GM18502 (cell line): Measurements from ENCODE around the gene POLE.
"Not testable (repeated sequence)": the region's sequence is repeated elsewhere in the genome, so short reads cannot be mapped to it uniquely, and the experiment has no call there.

Experiments
- ATAC-seq: cut with Tn5 transposase; IDR thresholded peaks from one replicate; pipeline ENCODE4 v1.9.1; 2021; ENCODE audit warnings: mild to moderate bottlenecking; ENCODE audit not compliant: unreplicated experiment, poor library complexity

POLE gene

DNA sequence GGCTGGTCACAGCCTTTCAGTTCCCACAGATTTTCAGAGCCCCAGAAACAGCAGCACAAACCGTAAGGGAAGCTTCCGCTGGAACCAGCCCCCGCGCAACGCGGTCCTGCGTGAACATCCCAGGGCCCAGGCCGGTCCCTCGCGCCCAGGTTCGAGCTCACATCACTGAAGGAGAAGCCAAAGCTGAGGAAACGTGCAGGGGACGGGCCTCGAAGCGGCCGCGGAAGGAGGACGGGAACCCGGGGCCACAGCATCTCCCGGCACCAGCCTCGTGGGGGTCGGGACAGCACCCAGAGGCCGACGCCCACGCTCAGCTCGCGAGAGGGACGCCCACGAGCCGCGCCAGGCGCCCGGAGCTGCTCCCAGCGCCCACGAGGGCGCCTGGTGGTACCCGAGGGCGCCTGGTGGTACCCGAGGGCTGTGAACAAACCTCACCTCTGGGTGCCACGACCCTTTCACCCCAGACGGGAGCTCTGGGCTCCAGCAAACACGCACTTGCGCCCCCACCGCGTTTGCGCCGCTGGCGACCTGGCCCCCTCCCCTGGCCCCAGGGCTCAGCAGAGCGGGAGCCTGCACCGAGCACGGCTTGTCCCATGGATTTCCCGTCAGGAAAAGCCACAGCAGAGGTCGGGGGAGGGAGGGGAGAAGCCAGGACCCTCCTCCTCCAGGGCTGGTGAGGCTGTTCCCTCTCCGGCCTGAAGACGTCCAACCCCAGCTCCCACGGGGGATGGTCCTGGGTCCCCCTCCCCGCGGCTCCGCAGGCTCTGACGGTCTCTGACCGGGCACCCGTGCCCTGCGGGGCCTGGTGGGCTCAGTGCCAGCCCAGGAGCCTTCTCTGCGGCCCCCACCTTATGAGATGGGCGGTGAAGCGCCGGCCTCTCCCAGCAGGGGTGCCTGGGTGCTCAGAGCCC is 83.6 kb downstream of the POLE start:
- no peak for ATAC-seq

DNA sequence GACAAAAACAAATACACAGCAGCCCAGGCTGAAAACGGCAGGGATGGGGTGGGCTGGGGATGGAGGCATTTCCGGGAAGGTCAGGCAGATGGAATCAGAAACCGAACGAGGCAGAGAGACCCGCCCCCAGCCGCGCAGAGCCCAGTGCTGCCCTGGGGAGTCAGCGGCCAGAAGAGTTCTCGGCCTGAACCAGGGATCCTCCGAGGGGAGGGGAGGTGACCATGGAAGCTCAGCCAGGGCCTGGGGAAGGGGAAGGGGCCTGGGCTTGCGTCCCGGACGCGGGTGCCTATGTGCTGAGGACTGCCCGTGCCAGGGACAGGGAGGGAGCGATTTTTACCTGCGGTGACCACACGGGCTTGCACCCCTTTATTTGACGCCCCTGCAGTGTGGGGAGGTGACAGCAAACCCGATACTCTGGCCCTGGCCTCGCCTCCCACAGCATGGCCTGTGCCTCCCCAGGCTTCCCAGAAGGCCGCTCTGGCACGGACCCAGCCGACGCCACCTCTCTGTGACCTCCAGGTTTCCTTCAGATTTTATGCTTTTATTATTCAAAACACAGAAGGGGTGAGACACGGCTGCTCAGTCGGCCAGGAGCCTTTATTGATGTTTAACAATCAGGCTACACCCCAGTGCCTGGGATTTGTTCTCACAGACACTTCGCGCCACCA is 84.4 kb downstream of the POLE start:
- ATAC-seq: no peak

DNA sequence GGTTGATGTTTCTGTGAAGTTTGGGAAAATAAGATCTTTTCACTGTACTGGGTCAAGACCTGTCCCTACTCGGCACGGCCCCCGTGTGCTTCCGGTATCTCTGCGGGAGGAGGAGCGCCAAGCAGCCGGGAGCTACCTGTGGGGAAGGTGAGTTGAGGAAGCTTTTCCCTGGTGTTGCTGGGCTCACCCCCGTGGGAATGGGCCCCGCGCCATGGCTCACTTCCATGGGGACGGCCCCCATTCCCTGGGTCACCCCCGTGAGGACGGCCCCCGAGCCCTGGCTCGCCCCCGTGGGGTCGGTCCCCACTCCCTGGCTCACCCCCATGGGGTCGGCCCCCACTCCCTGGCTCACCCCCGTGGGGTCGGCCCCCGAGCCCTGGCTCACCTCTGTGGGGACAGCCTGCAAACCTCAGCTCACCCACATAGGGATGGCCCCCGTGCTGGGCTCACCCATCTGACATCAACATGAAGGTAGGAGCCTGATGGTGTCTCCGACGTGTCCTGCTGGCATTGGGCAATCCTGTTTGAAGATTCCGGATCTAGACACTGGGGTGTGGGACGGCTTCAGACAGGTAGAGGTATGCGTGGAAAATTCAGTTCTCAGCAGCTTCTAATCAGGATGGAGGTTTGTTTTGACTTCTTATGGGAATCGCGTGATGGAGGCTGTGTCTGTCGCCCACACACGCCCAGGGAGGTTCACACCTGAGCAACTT is 85.8 kb downstream of the POLE start:
- ATAC-seq: no peak

DNA sequence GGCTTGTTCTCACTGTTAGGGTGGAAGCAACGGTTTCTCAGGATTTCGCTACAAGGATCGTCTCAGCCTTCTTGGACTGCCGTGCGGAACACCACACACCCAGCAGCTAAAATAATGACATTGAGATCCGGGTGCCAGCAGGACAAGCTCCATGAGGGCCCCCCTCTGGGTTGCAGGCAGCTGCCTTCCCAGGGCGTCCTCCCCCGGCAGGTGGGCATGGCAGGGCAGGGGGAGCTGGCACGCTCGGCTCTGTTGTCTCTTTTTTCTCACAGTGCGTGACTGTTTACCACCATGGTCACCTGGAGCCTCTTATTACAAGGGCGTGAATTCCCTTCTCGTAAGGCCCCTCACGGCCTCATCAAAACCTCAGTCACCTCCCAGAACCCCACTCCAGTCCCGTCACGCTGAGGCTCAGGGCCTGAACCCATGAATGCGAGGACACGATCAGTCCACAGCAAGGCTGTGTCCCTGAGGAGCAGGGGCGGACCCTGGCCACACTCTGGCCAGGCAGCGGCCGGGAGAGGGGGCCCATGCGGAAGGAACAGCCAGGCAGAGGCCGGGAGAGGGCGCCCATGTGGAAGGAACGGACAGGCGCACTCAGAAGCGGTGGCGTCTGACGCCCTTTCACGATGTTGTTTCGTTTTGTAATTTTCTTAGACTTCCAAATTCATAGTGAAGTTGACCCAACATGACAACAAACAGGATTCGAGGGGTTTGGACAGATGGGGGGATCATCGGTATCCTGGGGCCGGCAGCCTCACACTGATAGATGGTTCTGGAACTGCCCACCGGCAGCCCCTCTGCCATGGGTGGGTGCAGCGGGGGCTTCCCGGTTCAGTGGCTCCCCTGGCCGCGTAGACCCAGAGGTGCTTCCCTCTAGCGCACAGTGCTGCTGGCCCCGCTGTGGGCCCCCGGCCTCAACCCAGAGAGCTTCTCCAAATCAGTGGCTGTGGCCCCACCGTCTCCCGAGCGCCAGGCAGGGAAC is 86.8 kb downstream of the POLE start:
- no peak for ATAC-seq

DNA sequence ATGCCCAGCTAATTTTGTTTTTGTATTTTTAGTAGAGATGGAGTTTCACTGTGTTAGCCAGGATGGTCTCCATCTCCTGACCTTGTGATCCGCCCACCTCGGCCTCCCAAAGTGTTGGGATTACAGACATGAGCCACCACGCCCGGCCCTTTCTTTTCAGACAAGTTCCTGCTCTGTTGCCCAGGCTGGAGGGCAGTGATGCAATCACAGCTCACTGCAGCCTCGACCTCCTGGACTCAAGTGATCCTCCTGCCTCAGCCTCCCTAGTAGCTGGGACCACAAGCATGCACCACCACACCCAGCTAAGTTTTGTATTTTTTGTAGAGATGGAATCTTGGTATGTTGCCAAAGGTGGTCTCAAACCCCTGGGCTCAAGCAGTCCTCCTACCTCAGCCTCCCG is 87.6 kb downstream of the POLE start:
- ATAC-seq: not testable (repeated sequence)

DNA sequence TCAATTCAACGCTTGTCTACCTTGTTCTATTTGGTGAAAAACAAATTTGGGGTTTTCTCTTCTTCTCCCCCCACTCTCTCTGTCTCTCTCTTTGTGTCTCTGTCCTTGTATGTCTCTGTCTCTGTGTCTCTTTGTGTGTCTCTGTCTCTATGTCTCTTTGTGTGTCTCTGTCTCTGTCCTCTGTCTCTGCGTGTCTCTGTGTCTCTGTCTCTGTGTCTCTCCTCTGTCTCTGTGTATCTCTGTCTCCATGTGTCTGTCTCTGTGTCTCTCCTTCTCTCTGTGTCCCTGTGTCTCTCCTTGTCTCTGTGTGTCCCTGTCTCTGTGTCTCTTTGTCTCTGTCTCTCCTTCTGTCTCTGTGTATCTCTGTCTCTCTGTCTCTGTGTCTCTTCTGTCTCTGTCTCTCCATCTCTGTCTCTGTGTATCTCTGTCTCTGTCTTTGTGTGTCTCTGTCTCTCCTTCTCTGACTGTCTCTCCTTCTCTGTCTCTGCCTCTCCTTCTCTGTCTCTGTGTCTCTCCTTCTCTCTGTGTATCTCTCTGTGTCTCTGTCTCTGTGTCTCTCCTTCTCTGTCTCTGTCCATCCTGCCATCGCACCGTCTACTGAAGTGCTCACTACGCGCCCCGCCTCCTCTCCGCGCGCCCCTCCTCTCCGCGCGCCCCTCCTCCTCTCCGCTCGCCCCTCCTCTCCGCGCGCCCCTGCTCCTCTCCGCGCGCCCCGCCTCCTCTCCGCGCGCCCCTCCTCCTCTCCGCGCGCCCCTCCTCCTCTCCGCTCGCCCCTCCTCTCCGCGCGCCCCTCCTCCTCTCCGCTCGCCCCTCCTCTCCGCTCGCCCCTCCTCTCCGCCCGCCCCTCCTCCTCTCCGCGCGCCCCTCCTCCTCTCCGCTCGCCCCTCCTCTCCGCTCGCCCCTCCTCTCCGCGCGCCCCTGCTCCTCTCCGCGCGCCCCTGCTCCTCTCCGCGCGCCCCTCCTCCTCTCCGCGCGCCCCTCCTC is 89.5 kb downstream of the POLE start:
- no peak for ATAC-seq

DNA sequence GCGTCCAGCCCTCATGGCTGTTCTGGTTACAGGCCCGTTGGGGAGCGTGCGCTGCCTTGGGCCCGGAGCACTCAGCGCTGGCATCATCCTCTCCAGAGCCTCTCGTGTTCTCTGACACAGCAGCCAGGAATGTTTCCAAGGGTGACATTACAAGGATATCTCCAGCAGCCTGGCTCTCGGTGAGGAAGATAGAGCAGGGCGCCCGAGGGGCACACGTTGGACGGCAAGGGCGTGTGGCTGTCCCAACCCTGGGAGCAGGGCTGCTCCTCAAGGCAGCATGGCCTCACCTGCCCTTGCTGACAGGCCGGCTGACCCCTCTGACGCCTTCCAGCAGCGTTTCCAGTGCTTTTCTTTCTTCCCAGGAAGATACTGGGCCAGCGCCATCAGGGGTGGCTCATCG is 91.1 kb downstream of the POLE start:
- no peak for ATAC-seq

DNA sequence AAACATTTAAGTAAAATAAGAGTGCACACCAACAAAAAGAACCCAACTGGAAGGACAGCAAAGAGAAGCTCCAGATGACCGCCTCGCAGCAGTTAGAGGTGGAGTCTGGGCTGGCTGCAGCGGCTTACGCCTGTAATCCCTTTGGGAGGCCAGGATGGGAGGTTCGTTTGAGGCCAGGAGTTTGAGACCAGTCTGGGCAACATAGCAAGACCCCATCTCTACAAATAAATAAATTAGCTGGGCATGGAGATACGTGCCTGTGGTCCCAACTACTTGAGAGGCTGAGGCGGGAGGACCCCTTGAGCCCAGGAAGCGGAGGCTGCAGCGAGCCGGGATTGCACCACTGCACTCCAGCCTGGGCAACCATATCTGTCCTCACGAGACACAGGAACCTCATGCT is 92.0 kb downstream of the POLE start:
- no peak for ATAC-seq

DNA sequence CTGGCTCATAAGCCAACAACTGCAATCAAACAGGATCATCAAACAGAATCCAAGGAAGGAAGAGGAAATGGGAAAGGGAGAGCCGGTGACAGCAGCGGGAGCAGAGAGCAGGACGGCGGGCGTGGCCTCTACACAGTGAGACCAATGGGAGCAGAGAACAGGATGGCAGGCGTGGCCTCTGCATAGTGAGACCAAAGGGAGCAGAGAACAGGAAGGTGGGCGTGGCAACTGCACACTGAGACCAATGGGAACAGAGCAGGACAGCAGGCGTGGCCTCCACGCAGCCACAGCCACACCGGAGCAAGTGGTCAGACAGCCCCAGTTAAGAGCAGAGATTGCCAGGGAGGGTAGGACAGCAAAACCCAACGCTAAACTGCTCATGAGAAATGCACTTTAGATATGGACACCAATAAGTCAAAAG is 93.2 kb downstream of the POLE start:
- ATAC-seq: peak; percentile 88

DNA sequence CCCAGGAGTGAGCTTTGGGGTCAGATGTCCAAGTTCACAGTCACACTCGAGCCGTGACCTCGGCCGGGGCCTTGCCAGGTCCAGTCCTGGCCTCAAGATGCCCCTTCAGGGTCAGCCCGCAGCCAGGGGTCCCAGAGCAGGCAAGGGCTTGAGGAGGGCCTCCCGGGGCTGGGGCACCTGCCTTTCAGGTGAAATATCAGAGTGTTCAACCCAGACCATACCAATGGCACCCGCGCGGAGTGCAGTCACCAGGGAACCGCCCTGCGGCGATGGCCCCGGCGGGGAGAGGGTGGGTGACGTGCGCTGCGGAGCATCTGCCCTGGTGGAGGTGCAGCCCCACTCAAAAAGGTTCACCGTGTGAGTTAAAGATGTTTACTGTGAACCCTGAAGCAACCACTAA is 93.6 kb downstream of the POLE start:
- no peak for ATAC-seq

DNA sequence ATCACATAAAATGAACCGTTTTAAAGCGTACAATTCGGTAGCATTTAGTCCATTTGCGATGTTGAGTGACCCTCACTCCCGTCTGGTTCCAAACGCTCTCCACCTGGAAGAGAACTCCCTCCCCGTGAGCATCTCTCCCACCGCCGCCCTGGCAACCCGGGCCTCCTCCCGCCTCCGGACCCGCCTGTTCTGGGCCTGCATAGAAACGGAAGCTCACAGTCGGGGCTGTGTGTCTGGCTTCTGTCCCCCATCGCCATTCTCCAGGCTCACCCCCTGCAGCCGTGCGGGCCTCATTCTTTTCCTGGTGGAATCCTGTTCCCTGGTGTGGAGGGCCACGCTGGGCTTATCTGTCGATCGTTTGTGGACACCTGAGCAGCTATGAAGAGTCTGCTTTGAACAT is 94.1 kb downstream of the POLE start:
- ATAC-seq: no peak

DNA sequence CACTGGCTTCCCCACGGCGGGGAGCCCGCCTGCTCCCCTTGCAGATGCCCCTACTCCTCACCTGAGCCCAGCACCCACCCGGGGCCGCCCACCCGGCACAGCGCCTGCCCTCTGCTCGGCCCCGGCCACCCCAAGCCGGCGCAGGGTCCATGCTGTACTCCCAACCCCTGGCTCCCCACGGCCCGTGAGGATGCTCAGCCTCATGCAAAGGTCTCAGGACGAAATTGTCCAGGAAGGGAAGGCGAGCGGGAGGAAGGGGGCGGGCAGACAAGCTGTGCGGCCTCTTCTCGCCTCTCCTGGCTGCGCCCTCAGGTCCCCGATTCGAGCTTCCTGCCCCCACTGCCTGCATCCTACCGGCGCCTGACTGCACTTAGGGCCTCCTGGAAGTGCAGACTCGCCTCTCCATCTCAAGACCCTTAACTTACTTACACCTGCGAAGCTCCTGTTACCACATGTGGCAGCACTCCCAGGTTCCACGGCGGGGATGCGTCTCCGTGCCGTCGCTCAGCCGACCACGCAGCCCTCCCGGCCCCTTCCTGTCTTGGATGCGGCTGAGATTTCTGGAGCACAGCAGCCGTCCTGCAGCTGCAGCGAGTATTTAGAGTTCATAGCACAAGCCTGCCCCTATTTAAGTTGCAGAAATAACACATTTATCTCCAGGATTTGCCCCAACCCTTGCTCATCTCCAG is 94.7 kb downstream of the POLE start:
- no peak for ATAC-seq

DNA sequence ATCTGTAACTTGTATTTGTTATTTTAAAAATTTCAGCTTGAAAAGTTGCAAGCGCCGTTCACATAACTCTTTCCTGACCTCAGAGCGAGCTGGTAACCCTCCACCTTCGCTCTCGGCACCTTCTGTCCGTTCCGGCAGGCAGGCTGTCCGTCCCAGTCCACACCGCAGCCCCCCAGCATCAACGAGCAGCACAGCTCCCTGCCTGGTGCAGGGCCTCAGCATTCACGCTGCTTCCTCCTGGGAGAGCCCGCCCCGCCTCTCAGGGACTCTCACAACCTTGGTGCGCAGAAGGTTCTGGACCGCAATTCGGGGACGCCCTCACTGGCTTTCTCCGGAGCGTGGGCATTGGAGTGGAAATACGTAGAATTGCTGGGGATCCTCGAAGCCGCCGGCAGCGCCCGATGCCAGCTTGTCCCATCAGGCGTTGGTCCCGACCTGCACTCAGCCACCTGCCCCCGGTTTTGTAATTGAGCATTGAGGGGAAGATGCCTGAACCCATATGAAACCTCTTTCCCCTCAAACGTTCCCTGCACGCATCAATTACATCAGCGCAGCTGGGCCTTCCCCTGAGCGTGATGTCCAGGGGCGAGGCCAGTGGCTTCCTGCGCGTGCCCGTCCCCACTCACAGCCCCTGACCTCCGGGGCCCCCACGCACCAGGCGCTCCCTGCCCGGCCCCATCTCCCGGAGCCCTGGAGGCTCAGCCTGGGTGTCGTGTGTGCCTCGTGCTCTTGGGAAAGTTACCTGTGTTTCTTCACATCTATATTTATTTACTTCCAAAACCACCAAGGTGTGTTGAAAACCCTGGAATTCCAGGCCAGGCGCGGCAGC is 95.8 kb downstream of the POLE start:
- ATAC-seq: no peak

DNA sequence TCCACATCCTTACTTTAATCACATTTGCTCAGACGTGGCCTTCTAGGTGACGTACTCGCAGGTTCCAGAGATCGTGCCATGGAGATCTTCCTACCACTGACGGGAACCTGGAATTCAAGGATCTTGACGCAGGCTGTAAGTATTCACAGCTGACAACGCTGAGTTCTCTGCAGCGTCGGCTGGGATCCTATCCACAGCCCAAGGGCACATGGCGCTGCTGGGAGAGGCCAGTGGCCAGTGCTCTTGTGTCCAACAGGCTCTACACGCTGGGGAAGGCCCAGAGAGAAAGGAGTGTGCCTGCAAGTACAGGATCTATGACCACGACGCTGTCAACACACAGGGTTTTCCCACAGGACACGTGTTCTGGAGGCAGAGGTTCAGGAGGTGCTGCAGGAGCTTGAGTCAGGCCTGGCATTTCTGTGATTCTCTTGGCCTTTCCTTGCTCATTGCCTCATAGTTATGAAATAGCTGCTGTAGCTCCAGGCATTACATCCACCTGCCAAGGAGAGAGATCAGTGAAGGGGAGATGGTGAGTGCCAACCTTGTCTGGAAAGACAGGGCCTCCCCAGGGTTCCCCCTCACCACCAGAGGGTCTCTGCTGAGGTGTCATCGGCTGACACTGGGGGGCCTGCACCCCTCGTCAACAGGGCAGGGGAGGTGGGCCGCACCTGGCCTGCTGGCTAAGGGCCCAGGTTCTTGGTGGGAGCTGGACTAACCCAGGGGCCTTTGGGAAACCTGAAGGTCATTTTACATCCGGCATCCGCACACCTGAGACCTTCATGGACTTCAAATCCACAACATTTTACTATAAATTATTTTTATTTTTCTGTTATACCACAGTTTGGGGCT is 98.1 kb downstream of the POLE start:
- no peak for ATAC-seq

DNA sequence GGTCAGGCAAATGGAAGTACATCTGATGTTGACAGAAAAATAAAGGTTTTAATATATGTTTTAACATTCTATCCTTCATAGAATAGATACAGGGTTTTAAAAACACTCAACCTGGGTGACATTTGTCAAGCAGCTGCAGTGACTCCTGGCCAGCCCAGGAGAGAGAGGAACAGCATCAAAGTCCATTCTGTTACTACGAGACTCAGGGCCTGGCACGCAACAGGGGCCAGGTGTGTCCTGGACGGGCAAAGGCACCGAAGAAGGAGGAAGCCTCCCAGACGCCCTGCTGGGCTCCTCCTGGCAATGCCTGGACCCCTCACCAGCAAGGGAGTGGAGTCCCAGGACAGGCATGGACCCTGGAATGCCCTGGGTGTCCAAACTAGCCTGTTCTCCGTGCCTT is 98.8 kb downstream of the POLE start:
- ATAC-seq: no peak

DNA sequence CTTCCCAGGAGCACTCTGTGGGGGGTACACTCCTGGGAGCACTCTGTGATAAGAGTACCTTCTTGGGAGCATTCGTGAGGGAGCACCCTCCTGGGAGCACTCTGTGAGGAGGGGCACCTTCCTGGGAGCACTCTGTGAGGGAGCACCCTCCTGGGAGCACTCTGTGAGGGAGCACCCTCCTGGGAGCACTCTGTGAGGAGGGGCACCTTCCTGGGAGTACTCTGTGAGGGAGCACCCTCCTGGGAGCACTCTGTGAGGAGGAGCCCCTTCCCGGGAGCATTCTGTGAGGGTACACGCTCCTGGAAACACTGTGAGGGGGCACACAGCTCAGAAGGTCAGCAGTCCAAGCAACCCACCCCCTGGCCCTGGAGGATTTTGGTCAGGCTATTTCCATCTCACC is 99.4 kb downstream of the POLE start:
- no peak for ATAC-seq

DNA sequence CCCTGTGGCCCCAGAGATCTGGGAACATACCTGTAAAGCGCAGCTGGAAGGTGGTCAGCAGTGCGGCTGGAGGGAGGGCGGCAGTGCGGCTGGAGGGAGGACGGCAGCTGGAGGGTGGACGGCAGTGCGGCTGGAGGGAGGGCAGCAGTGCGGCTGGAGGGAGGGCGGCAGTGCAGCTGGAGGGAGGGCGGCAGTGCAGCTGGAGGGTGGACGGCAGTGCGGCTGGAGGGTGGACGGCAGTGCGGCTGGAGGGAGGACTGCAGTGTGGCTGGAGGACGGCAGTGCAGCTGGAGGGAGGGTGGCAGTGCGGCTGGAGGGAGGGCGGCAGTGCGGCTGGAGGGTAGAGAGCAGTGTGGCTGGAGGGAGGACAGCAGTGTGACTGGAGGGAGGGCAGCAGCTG is 100.2 kb downstream of the POLE start:
- ATAC-seq: no peak
